ENCODE measurements around the gene CA6.

GRCh38 chr1:8984203-8984602 is 38.5 kb downstream of the CA6 start:
- TF ChIP-seq CTCF (IDR thresholded peaks at IDR 0.05; ENCODE audit: control extremely low read depth in 1 of 3, insufficient read depth in 1 of 3, low read depth in 1 of 3, low read length in 3 of 3) (no peak), POLR2A (IDR thresholded peaks at IDR 0.05; ENCODE audit: control extremely low read depth in 1 of 2, low read depth in 2 of 2, low read length in 2 of 2) (no peak)
- TF ChIP-seq, protein P1, sequence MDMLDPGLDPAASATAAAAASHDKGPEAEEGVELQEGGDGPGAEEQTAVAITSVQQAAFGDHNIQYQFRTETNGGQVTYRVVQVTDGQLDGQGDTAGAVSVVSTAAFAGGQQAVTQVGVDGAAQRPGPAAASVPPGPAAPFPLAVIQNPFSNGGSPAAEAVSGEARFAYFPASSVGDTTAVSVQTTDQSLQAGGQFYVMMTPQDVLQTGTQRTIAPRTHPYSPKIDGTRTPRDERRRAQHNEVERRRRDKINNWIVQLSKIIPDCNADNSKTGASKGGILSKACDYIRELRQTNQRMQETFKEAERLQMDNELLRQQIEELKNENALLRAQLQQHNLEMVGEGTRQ (IDR thresholded peaks at IDR 0.05; ENCODE audit: low read length): no peak
